Measurements from ENCODE around the gene DNAJC11. TPM values are rescaled to one million over a fixed set of nuclear protein-coding genes. Genes with fewer than 3 reads are reported as not detected.

The DNAJC11 gene
- total RNA-seq, 1 experiment from 2014 or later = 61.0 TPM

DNA sequence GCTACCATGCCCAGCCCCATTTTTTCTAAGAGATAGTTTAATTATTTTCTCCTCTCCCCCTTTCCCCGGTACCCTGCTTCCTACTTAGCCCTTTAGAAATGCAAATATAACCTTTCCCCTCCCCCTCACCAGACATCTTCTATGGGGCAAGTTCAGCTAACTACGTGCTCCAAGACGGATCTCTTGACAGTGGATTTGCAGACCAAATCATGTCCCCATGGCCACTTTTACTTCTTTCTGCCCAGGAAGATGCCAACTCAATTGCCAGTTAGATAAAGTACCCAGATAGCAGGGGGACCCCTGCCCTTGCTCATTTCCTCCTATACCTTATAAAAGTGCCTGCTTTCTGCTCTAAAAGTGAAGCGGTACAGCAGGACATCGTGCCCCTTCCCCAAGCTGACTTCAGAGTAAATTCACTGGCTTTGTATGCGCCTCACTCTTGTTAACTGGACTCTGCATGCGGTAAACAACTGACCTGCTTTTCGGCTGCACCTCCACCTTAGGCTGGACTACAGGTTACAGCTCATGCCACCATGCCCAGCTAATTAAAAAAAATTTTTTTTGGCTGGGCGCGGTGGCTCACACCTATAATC is 7.4 kb downstream of the DNAJC11 start:
- no peaks in the 10 kb centered on the region for H3K27me3 Mint-ChIP-seq (ENCODE audit: insufficient read depth, unreplicated experiment)
- no TSS peak for BruUV-seq (replicated peaks)
- Histone ChIP-seq H3K27me3 (replicated peaks; ENCODE audit: control insufficient read depth, insufficient read depth, low read length) (no peaks in the 10 kb centered on the region), H3K4me3 (ENCODE audit: low read depth, low read length) (no peak overlapping the region), H3K4me1 (no peaks in the 10 kb centered on the region), H3K36me3 (ENCODE audit: control insufficient read depth, insufficient read depth, low read length) (no peaks in the 10 kb centered on the region), H3K9me3 (no peaks in the 10 kb centered on the region)
- no peaks in the 10 kb centered on the region for H3K4me1 Mint-ChIP-seq (ENCODE audit: low read depth, unreplicated experiment)
- peaks cover 15% of the 10 kb centered on the region for H3K36me3 Mint-ChIP-seq (ENCODE audit: insufficient read depth, unreplicated experiment)
- DNase-seq = no peak
- H3K4me3 Mint-ChIP-seq (ENCODE audit: unreplicated experiment) = no peak overlapping the region
- TF ChIP-seq, protein P1, sequence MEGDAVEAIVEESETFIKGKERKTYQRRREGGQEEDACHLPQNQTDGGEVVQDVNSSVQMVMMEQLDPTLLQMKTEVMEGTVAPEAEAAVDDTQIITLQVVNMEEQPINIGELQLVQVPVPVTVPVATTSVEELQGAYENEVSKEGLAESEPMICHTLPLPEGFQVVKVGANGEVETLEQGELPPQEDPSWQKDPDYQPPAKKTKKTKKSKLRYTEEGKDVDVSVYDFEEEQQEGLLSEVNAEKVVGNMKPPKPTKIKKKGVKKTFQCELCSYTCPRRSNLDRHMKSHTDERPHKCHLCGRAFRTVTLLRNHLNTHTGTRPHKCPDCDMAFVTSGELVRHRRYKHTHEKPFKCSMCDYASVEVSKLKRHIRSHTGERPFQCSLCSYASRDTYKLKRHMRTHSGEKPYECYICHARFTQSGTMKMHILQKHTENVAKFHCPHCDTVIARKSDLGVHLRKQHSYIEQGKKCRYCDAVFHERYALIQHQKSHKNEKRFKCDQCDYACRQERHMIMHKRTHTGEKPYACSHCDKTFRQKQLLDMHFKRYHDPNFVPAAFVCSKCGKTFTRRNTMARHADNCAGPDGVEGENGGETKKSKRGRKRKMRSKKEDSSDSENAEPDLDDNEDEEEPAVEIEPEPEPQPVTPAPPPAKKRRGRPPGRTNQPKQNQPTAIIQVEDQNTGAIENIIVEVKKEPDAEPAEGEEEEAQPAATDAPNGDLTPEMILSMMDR (IDR thresholded peaks at IDR 0.05; ENCODE audit: insufficient read depth in 1 of 2, low read depth in 1 of 2, low read length in 1 of 2, severe bottlenecking in 1 of 2, unreplicated experiment in 1 of 2) = no peak
- ChIA-PET CTCF (interaction anchor here (0.7 kb wide), 1 partner anchor 281 kb away, joined by 4 read pairs; no protein-coding TSS in a partner anchor), POLR2A (interaction anchor here (0.7 kb wide), 1 partner anchor 22 kb away, joined by 8 read pairs; no protein-coding TSS in a partner anchor)
- no peaks in the 10 kb centered on the region for H3K9me3 Mint-ChIP-seq (ENCODE audit: unreplicated experiment)
- H3K27ac Mint-ChIP-seq (ENCODE audit: unreplicated experiment) = no peak overlapping the region
- intact Hi-C loops (cut with micrococcal nuclease; ENCODE audit: unreplicated experiment) = no loop called here

DNA sequence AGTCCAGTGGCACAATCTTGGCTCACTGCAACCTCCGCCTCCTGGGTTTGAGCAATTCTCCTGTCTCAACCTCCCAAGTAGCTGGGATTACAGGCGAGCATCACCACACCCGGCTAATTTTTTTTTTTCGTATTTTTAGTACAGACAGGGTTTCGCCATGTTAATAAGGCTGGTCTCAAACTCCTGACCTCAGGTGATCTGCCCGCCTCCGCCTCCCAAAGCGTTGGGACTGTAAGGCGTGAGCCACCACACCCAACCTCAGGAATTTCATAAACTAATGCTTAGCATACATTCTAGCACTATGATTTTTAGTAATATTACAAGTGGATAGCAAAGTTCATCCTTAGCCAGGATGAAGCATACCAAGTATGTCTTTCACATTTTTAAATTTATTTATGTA is 8.7 kb downstream of the DNAJC11 start:
- BruUV-seq (replicated peaks) = no TSS peak
- CTCF ChIA-PET = interaction anchor here (0.6 kb wide), 1 partner anchor 414 kb away, joined by 4 read pairs; no protein-coding TSS in a partner anchor
- no peaks in the 10 kb centered on the region for H3K27me3 Mint-ChIP-seq (ENCODE audit: insufficient read depth, unreplicated experiment)

DNA sequence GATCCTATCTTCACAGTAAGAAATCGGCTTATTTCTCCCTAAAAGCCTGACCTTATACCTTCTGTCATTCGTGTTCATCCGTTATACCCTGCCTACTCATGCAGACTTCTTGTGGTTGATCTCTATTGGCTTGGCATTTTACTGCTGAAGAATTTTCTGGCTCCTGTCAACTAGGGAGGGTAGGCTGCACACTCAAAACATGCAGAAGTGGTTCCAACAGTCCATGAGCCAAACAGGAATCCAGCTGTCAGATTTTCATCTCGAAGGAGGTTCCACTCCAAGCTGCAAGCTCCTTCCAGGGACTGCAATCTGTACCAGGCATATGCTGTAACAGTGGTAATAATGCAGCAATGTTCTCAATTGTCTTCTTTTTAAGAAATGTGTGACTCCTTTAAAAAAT is 10.1 kb downstream of the DNAJC11 start:
- no peak overlapping the region for H3K4me3 ChIP-seq (ENCODE audit: low read depth, low read length)
- H3K27me3 ChIP-seq (replicated peaks; ENCODE audit: control insufficient read depth, insufficient read depth, low read length) = no peaks in the 10 kb centered on the region
- Mint-ChIP-seq H3K9me3 (ENCODE audit: unreplicated experiment) (no peaks in the 10 kb centered on the region), H3K4me3 (ENCODE audit: unreplicated experiment) (no peak overlapping the region), H3K36me3 (ENCODE audit: insufficient read depth, unreplicated experiment) (peaks cover 7% of the 10 kb centered on the region), H3K27me3 (ENCODE audit: insufficient read depth, unreplicated experiment) (no peaks in the 10 kb centered on the region), H3K27ac (ENCODE audit: unreplicated experiment) (no peak overlapping the region), H3K4me1 (ENCODE audit: low read depth, unreplicated experiment) (no peaks in the 10 kb centered on the region)
- no peaks in the 10 kb centered on the region for H3K9me3 ChIP-seq
- POLR2A ChIA-PET = no interaction called here
- TF ChIP-seq, protein P1 (IDR thresholded peaks at IDR 0.05; ENCODE audit: insufficient read depth in 1 of 2, low read depth in 1 of 2, low read length in 1 of 2, severe bottlenecking in 1 of 2, unreplicated experiment in 1 of 2) = no peak
- DNase-seq = no peak
- CTCF ChIA-PET = no interaction called here
- no TSS peak for BruUV-seq (replicated peaks)
- H3K36me3 ChIP-seq (ENCODE audit: control insufficient read depth, insufficient read depth, low read length) = no peaks in the 10 kb centered on the region
- H3K4me1 ChIP-seq = no peaks in the 10 kb centered on the region
- intact Hi-C loops (cut with micrococcal nuclease; ENCODE audit: unreplicated experiment) = no loop called here

More for the DNA sequence above, 8.7 kb downstream of the DNAJC11 start:
- H3K36me3 ChIP-seq (ENCODE audit: control insufficient read depth, insufficient read depth, low read length) = no peaks in the 10 kb centered on the region
- Mint-ChIP-seq H3K4me1 (ENCODE audit: low read depth, unreplicated experiment) (no peaks in the 10 kb centered on the region), H3K36me3 (ENCODE audit: insufficient read depth, unreplicated experiment) (peaks cover 10% of the 10 kb centered on the region), H3K27ac (ENCODE audit: unreplicated experiment) (no peak overlapping the region), H3K9me3 (ENCODE audit: unreplicated experiment) (no peaks in the 10 kb centered on the region), H3K4me3 (ENCODE audit: unreplicated experiment) (no peak overlapping the region)
- H3K9me3 ChIP-seq = no peaks in the 10 kb centered on the region
- H3K4me1 ChIP-seq = no peaks in the 10 kb centered on the region
- TF ChIP-seq, protein P1 (IDR thresholded peaks at IDR 0.05; ENCODE audit: insufficient read depth in 1 of 2, low read depth in 1 of 2, low read length in 1 of 2, severe bottlenecking in 1 of 2, unreplicated experiment in 1 of 2) = no peak
- H3K27me3 ChIP-seq (replicated peaks; ENCODE audit: control insufficient read depth, insufficient read depth, low read length) = no peaks in the 10 kb centered on the region
- H3K4me3 ChIP-seq (ENCODE audit: low read depth, low read length) = no peak overlapping the region
- POLR2A ChIA-PET = no interaction called here
- intact Hi-C loops (cut with micrococcal nuclease; ENCODE audit: unreplicated experiment) = no loop called here
- DNase-seq = no peak
